ENCODE data around the gene PWWP2B.

- TF ChIP-seq, protein P1, sequence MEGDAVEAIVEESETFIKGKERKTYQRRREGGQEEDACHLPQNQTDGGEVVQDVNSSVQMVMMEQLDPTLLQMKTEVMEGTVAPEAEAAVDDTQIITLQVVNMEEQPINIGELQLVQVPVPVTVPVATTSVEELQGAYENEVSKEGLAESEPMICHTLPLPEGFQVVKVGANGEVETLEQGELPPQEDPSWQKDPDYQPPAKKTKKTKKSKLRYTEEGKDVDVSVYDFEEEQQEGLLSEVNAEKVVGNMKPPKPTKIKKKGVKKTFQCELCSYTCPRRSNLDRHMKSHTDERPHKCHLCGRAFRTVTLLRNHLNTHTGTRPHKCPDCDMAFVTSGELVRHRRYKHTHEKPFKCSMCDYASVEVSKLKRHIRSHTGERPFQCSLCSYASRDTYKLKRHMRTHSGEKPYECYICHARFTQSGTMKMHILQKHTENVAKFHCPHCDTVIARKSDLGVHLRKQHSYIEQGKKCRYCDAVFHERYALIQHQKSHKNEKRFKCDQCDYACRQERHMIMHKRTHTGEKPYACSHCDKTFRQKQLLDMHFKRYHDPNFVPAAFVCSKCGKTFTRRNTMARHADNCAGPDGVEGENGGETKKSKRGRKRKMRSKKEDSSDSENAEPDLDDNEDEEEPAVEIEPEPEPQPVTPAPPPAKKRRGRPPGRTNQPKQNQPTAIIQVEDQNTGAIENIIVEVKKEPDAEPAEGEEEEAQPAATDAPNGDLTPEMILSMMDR (IDR thresholded peaks at IDR 0.05 in 8 of 11, conservative IDR thresholded peaks at IDR 0.05 in 3 of 11) = no peak
- TF ChIP-seq POLR2A (IDR thresholded peaks at IDR 0.05) (no peak), POLR2AphosphoS5 (IDR thresholded peaks at IDR 0.05) (no peak)
These were observed 48.7 kb downstream of the PWWP2B start for GRCh38 chr10:132445516-132446194.
